T-cell (primary cell): ENCODE data around the gene PBRM1. TPM values are rescaled to one million over a fixed set of nuclear protein-coding genes. Genes with fewer than 3 reads are reported as not detected.
"Not testable (repeated sequence)": the region's sequence is repeated elsewhere in the genome, so short reads cannot be mapped to it uniquely, and the experiment has no call there.

Experiments used
- ATAC-seq, 4 experiments: fragments of 200-7000 bp in 3 of 4; fragments of 150-1000 bp in 1 of 4; cut with Tn5 transposase; replicated peaks in 1 of 4; 1 replicate in 3 of 4; 2 replicates in 1 of 4; pipeline ENCODE4 v1.10.0; 2021; ENCODE audit warnings: moderate library complexity in 3 of 4, mild to moderate bottlenecking in 2 of 4, moderate number of reproducible peaks in 1 of 4
- CTCF ChIA-PET, 2 donors: fragments of 300-600 bp; sonication (Branson Sonifier 250); formaldehyde crosslinking; loops; one replicate each; lab custom pipeline; 2022; ENCODE audit warnings: antibody characterized with exemption in 2 of 2; lab: Charles Lee
- POLR2A ChIA-PET, 2 donors: fragments of 300-600 bp; sonication (Branson Sonifier 250); formaldehyde crosslinking; loops; one replicate each; lab custom pipeline; 2022; ENCODE audit warnings: antibody characterized with exemption in 2 of 2; lab: Charles Lee
- DNase-seq, 35 experiments: peaks; one replicate each; pipeline versions ENCODE4 v3.0.0 to v3.0.0-alpha.2; 2013 to 2023
- H3K27ac ChIP-seq: one replicate; pipeline ENCODE4 v1.5.1; 2013; ENCODE audit warnings: low read length
- H3K27me3 ChIP-seq, 2 experiments: replicated peaks in 1 of 2; 1 replicate in 1 of 2; 2 replicates in 1 of 2; pipeline versions ENCODE4 v1.6.1 to v1.7.0; 2013; ENCODE audit warnings: low read length in 1 of 2, mixed read lengths in 1 of 2; ENCODE audit not compliant: control insufficient read depth in 2 of 2, insufficient read depth in 2 of 2; ENCODE audit errors: extremely low read depth in 1 of 2
- H3K36me3 ChIP-seq, 2 donors: 1 replicate in 1 of 2; 2 replicates in 1 of 2; pipeline versions ENCODE4 v1.6.1 to v1.7.0; 2013; ENCODE audit warnings: low read length in 1 of 2; ENCODE audit not compliant: control insufficient read depth in 2 of 2, insufficient read depth in 1 of 2; ENCODE audit errors: extremely low read depth in 1 of 2
- H3K4me1 ChIP-seq, 2 experiments: 1 replicate in 1 of 2; 2 replicates in 1 of 2; pipeline versions ENCODE4 v1.6.1 to v1.7.0; 2013; ENCODE audit warnings: low read length in 2 of 2, mixed read lengths in 1 of 2; ENCODE audit not compliant: insufficient read depth in 2 of 2, control insufficient read depth in 1 of 2; ENCODE audit errors: extremely low read depth in 1 of 2
- H3K4me3 ChIP-seq, 2 donors: 1 replicate in 1 of 2; 2 replicates in 1 of 2; pipeline versions ENCODE4 v1.5.1 to v1.7.0; 2013; ENCODE audit warnings: mild to moderate bottlenecking in 2 of 2, low read length in 1 of 2, moderate library complexity in 1 of 2; ENCODE audit not compliant: control insufficient read depth in 1 of 2; ENCODE audit errors: extremely low read depth in 1 of 2
- H3K9me3 ChIP-seq: 2 replicates; pipeline ENCODE4 v1.7.0; 2013
- H3K27ac Mint-ChIP-seq, 2 donors: one replicate each; pipeline ENCODE4 v1.8.0; 2020 to 2021; ENCODE audit warnings: mild to moderate bottlenecking in 2 of 2, mixed read lengths in 2 of 2
- H3K27me3 Mint-ChIP-seq, 2 donors: one replicate each; pipeline ENCODE4 v1.8.0; 2021 to 2022; ENCODE audit warnings: mixed read lengths in 2 of 2
- H3K36me3 Mint-ChIP-seq: one replicate; pipeline ENCODE4 v1.8.0; 2021; ENCODE audit warnings: mixed read lengths
- H3K4me1 Mint-ChIP-seq, 3 donors: one replicate each; pipeline ENCODE4 v1.8.0; 2020 to 2022; ENCODE audit warnings: mixed read lengths in 3 of 3, mild to moderate bottlenecking in 1 of 3
- H3K4me3 Mint-ChIP-seq, 3 donors: one replicate each; pipeline ENCODE4 v1.8.0; 2020 to 2022; ENCODE audit warnings: mild to moderate bottlenecking in 3 of 3, mixed read lengths in 3 of 3, moderate library complexity in 3 of 3
- H3K9me3 Mint-ChIP-seq, 3 donors: one replicate each; pipeline ENCODE4 v1.8.0; 2020 to 2022; ENCODE audit warnings: mixed read lengths in 3 of 3
- WGBS: methylation state at CpG from one replicate; pipeline ENCODE4 v1.1.5; 2013; ENCODE audit warnings: missing lambda C conversion rate; ENCODE audit not compliant: insufficient coverage; 5-methylcytosine and 5-hydroxymethylcytosine counted together
- total RNA-seq, 35 experiments: library from RNA in 6 of 35; stranded (reverse) in 6 of 35; fragments of 120-200 nt in 1 of 35; gene quantifications; one replicate each; pipeline versions ENCODE4 v1.2.1 to v1.2.4 and lab custom pipeline; 2013 to 2026

The PBRM1 gene
- total RNA-seq (10 to 100 TPM; 57.4 to 73.3 (median 63.3) TPM), total RNA-seq (lab: John Stamatoyannopoulos, UW) (91.5 to 223 (median 162) reads per million in 29 experiments)
- 79.2 TPM for total RNA-seq (2013)

DNA sequence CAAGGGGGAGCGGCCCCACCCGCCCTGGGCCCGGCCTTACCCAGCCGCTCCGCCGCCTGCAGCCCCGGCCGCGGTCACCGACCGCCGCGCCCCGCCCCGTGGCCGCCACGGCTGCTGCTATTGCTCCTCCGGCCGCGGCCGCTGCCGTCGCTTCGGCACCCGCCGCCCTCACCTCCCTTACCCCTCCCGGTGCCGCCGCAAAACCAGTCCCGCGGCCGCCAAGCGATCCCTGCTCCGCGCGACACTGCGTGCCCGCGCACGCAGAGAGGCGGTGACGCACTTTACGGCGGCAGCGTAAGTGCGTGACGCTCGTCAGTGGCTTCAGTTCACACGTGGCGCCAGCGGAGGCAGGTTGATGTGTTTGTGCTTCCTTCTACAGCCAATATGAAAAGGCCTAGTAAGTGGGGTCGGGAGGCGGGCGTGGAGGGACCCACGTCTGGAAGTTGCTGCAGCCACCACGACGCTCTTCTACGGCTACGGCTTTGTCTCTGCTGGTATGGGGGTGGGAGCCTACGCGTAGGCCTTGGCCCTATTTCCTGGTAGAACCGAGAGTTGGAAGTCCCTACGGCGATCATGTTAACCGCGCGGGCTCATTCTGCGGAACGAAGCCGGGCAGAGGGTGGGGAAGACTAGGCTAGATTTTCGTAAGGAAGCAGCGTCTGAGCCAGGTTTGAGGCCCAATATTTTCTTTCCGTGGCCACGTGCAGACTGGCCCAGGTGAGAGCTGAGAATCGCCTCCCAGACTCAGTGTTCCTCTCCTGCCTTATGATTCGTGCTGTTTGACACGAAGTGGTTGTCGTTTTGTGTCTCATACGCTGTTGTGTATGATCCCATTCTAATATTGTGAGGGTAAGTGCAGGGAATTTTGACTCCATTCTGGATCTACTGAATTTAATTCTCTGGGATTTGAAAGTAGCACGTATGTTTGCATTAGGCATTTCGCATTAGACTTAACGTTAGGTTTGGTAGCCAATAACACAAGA is at the start of gene PBRM1, which contains the start of gene GNL3:
TSS of gene PBRM1 (minus strand) at position 205 of the 983 bp plus-strand sequence.
TSS of gene GNL3 (plus strand) at position 324 of the 983 bp plus-strand sequence. CDS start at position 385, 61 bp downstream.
- Mint-ChIP-seq H3K4me3 (peak within 1 kb of the TSS; percentile 96 to 99 (median 99)), H3K27ac (peak within 1 kb of the TSS; percentile 97 to 98), H3K36me3 (peaks cover 39% of the 10 kb centered on the region), H3K4me1 (peaks cover 39 to 67% (median 65%) of the 10 kb centered on the region in 3 donors), H3K27me3 (no peaks in the 10 kb centered on the region), H3K9me3 (no peaks in the 10 kb centered on the region)
- peak within 1 kb of the TSS; percentile 79 to 84 for H3K4me3 ChIP-seq
- ChIA-PET POLR2A (interaction anchor here (0.5 to 1.4 kb wide), 2 partner anchors 20 to 23 kb away, joined by 4 to 6 read pairs; partner anchors contain the start of gene SPCS1 (in 1 of the 2)), CTCF (no interaction called here)
- no peaks in the 10 kb centered on the region for H3K9me3 ChIP-seq
- peaks cover 0 to 44% of the 10 kb centered on the region in 2 donors for H3K36me3 ChIP-seq
- H3K4me1 ChIP-seq, result peaks cover 17 to 20% of the 10 kb centered on the region in 2 experiments
- peak within 1 kb of the TSS; percentile 91 for H3K27ac ChIP-seq
- peak; percentile 86 to 91 (median 88) for ATAC-seq
- peak; percentile 86 to 97 (median 91) for DNase-seq
- under 1% methylated on average over 71 of the region's 82 CpGs for WGBS
- no peaks in the 10 kb centered on the region for H3K27me3 ChIP-seq

DNA sequence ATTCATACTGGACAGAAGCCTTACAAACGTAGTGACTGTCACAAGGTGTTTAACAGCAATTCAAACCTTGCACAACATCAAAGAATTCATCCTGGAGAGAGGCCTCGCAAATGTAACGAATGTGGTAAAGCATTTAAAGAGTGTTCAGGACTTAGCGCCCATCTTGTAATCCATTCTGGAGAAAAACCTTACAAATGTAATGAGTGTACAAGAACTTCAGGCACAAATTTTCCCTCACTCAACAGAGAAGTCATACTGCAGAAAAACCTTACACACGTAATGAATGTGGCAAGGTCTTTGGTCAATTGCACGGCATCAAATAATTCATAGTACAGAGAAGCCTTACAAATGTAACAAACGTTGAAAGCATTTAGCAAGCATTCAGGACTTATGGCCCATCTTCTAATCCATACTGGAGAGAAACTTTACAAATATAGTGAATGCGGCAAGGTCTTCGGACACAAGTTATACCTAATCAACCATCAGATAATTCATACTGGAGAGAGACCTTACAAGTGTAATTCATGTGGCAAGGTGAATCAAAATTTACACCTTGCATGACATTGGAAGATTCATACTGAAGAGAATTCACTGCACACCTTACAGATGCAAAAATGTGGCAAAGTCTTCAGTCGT is 47.7 kb upstream of the PBRM1 start:
- Histone ChIP-seq H3K36me3 (peaks cover 5 to 46% of the 10 kb centered on the region in 2 donors), H3K4me3 (no peak overlapping the region), H3K27ac (no peak overlapping the region), H3K9me3 (peaks cover 6% of the 10 kb centered on the region), H3K27me3 (no peaks in the 10 kb centered on the region), H3K4me1 (no peaks in the 10 kb centered on the region)
- peaks cover 6 to 8% (median 7%) of the 10 kb centered on the region in 3 donors for H3K4me1 Mint-ChIP-seq
- peaks cover 0 to 22% (median 14%) of the 10 kb centered on the region in 3 donors for H3K9me3 Mint-ChIP-seq
- peak overlapping the region in 1 of 2 donors; percentile 58 for H3K27ac Mint-ChIP-seq
- POLR2A ChIA-PET, result no interaction called here
- H3K4me3 Mint-ChIP-seq, result no peak overlapping the region
- no peaks in the 10 kb centered on the region for H3K27me3 Mint-ChIP-seq
- CTCF ChIA-PET, result no interaction called here
- peaks cover 70% of the 10 kb centered on the region for H3K36me3 Mint-ChIP-seq
- WGBS, result no CpG with 5 or more reads among the region's 10 CpGs
- DNase-seq (no peak), ATAC-seq (no peak)

DNA sequence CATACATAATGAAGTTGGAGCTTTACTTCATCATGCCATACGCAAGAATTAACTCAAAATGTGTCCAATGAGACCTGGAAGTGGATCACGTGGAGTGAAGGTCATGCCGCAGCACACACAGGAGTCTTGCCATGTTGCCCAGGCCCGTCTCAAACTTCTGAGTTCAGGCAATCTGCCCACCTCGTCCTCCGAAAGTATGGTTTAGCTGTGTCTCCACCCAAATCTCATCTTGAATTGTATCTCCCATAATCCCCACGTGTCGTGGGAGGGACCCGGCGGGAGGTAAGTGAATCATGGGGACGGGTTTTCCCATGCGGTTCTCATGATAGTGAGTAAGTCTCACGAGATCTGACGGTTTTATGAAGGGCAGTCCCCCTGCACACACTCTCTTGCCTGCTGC is 45.9 kb upstream of the PBRM1 start:
- H3K4me3 ChIP-seq, result no peak overlapping the region
- no peaks in the 10 kb centered on the region for H3K27me3 ChIP-seq
- no peaks in the 10 kb centered on the region for H3K4me1 ChIP-seq
- ATAC-seq (no peak), DNase-seq (no peak)
- H3K36me3 ChIP-seq, result peaks cover 5 to 36% of the 10 kb centered on the region in 2 donors
- Mint-ChIP-seq H3K9me3 (peaks cover 0 to 22% (median 14%) of the 10 kb centered on the region in 3 donors), H3K27me3 (no peaks in the 10 kb centered on the region), H3K4me1 (peaks cover 6 to 8% (median 7%) of the 10 kb centered on the region in 3 donors), H3K4me3 (no peak overlapping the region), H3K36me3 (peaks cover 68% of the 10 kb centered on the region), H3K27ac (no peak overlapping the region)
- CTCF ChIA-PET, result no interaction called here
- H3K9me3 ChIP-seq, result peaks cover 6% of the 10 kb centered on the region
- POLR2A ChIA-PET, result no interaction called here
- H3K27ac ChIP-seq, result no peak overlapping the region
- WGBS, result 90% methylated on average over 10 of the region's 14 CpGs

DNA sequence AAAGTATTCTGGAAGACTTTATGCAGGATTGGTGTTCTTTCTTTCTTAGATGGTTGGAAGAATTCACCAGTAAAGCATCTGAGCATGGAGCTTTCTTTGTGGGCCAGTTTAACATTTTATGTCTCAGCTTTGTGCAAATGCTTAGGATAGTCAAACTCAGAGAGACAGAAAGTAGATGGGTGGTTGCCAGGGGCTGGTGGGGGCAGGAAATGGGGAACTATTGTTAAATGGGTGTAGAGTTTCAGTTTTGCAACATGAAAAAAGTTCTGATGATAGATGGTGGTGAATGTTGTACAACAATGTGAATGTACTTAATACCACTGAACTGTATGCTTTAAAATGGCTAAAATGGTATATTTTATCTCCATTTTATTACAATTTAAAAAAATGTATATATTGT is 45.0 kb upstream of the PBRM1 start:
- H3K4me3 Mint-ChIP-seq, result no peak overlapping the region
- POLR2A ChIA-PET, result no interaction called here
- H3K4me1 Mint-ChIP-seq, result peaks cover 6 to 8% (median 7%) of the 10 kb centered on the region in 3 donors
- no peak for ATAC-seq
- peaks cover 0 to 22% (median 14%) of the 10 kb centered on the region in 3 donors for H3K9me3 Mint-ChIP-seq
- H3K4me1 ChIP-seq, result no peaks in the 10 kb centered on the region
- H3K27ac Mint-ChIP-seq, result peak overlapping the region; percentile 1 to 41
- peaks cover 5 to 32% of the 10 kb centered on the region in 2 donors for H3K36me3 ChIP-seq
- H3K4me3 ChIP-seq, result no peak overlapping the region
- H3K9me3 ChIP-seq, result peaks cover 6% of the 10 kb centered on the region
- CTCF ChIA-PET, result no interaction called here
- H3K27ac ChIP-seq, result no peak overlapping the region
- H3K27me3 Mint-ChIP-seq, result no peaks in the 10 kb centered on the region
- H3K36me3 Mint-ChIP-seq, result peaks cover 64% of the 10 kb centered on the region
- DNase-seq, result no peak
- H3K27me3 ChIP-seq, result no peaks in the 10 kb centered on the region

DNA sequence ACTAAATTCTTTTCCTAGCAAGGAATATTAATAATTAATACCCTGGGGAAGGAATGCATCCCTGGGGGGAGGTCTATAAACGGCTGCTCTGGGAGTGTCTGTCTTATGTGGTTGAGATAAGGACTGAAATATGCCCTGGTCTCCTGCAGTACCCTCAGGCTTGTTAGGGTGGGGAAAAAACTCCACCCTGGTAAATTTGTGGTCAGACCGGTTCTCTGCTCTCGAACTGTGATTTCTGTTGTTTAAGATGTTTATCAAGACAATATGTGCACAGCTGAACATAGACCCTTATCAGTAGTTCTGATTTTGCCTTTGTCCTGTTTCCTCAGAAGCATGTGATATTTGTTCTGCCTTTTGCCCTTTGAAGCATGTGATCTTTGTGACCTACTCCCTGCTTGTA is 43.0 kb upstream of the PBRM1 start:
- no CpG with 5 or more reads among the region's 3 CpGs for WGBS
- H3K27me3 Mint-ChIP-seq, DNase-seq, H3K4me3 Mint-ChIP-seq, POLR2A ChIA-PET, H3K27ac ChIP-seq, H3K4me3 ChIP-seq, H3K4me1 ChIP-seq, H3K27me3 ChIP-seq, CTCF ChIA-PET, H3K4me1 Mint-ChIP-seq, H3K27ac Mint-ChIP-seq, ATAC-seq, H3K9me3 ChIP-seq: not testable (repeated sequence)
- H3K36me3 ChIP-seq, result peaks cover 5 to 22% of the 10 kb centered on the region in 2 donors
- Mint-ChIP-seq H3K36me3 (peaks cover 51% of the 10 kb centered on the region), H3K9me3 (peaks cover 0 to 22% (median 14%) of the 10 kb centered on the region in 3 donors)

DNA sequence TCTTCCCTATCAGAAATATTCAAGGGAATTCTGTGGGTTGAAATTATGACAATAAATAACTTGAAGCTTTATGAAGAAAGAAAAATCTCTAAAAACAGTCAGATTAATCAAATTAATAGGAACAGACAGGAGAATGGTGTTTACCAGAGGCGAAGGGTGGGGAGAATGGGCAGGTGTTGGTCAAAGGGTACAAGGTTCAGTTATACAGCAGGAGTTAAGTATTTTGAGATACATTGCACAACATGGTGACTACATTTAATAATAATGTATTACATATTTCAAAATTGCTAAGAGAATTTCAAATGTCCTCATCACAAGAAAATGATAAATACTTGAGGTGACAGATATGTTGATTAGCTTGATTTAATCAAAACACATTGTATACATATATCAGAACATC is 38.8 kb upstream of the PBRM1 start:
- H3K4me1 ChIP-seq, result peaks cover 12 to 19% of the 10 kb centered on the region in 2 experiments
- no peaks in the 10 kb centered on the region for H3K36me3 ChIP-seq
- no peak overlapping the region for H3K4me3 ChIP-seq
- CTCF ChIA-PET, result no interaction called here
- DNase-seq (no peak), ATAC-seq (no peak)
- H3K27ac ChIP-seq, result no peak overlapping the region
- POLR2A ChIA-PET, result interaction anchor here in 1 of 2 donors (0.6 kb wide), 1 partner anchor 73 kb away, joined by 3 read pairs; no protein-coding TSS in a partner anchor
- Mint-ChIP-seq H3K27ac (peak overlapping the region in 1 of 2 donors; percentile 28), H3K4me1 (peaks cover 27 to 29% (median 28%) of the 10 kb centered on the region in 3 donors), H3K27me3 (no peaks in the 10 kb centered on the region), H3K36me3 (peaks cover 17% of the 10 kb centered on the region), H3K9me3 (peaks cover 0 to 7% (median 7%) of the 10 kb centered on the region in 3 donors), H3K4me3 (no peak overlapping the region)
- no peaks in the 10 kb centered on the region for H3K27me3 ChIP-seq
- no CpG with 5 or more reads among the region's 1 CpG for WGBS
- no peaks in the 10 kb centered on the region for H3K9me3 ChIP-seq
